GM23338 (cell line): Measurements from ENCODE around the gene CIRBP. TPM values are rescaled to one million over a fixed set of nuclear protein-coding genes. Genes with fewer than 3 reads are reported as not detected.

ENCODE experiments used
- ATAC-seq: fragments of 200-7000 bp; cut with Tn5 transposase; 3 replicates; pipeline ENCODE4 v1.9.1; 2020
- DNase-seq: peaks from one replicate; pipeline ENCODE4 v3.0.0-alpha.2; 2015; ENCODE audit warnings: low spot score
- H2AFZ ChIP-seq: fragments of 200-600 bp; sonication (generic); 2 replicates; pipeline ENCODE4 v1.8.0; 2016; ENCODE audit warnings: antibody characterized with exemption, mild to moderate bottlenecking, moderate library complexity
- H3F3A ChIP-seq: fragments of 200-600 bp; sonication (generic); replicated peaks from 2 replicates; pipeline ENCODE4 v1.8.0; 2017; ENCODE audit warnings: antibody characterized with exemption, mixed run types, low read depth
- H3K27ac ChIP-seq: fragments of 200-600 bp; sonication (generic); 2 replicates; pipeline ENCODE4 v1.6.1; 2016; ENCODE audit warnings: low read depth
- H3K27me3 ChIP-seq: fragments of 200-600 bp; sonication (generic); 2 replicates; pipeline ENCODE4 v1.8.0; 2016; ENCODE audit warnings: mild to moderate bottlenecking, mixed run types, moderate library complexity; ENCODE audit not compliant: insufficient read depth
- H3K36me3 ChIP-seq: fragments of 200-600 bp; sonication (generic); 2 replicates; pipeline ENCODE4 v1.8.0; 2016; ENCODE audit warnings: mild to moderate bottlenecking; ENCODE audit not compliant: insufficient read depth
- H3K4me1 ChIP-seq: fragments of 200-600 bp; sonication (generic); 2 replicates; pipeline ENCODE4 v1.8.0; 2016; ENCODE audit warnings: mild to moderate bottlenecking, moderate library complexity; ENCODE audit not compliant: insufficient read depth
- H3K4me2 ChIP-seq: fragments of 200-600 bp; sonication (generic); 2 replicates; pipeline ENCODE4 v1.7.1; 2017; ENCODE audit warnings: mixed run types
- H3K4me3 ChIP-seq: fragments of 200-600 bp; sonication (generic); 2 replicates; pipeline ENCODE4 v1.6.1; 2016; ENCODE audit warnings: mixed run types
- H3K79me2 ChIP-seq: fragments of 200-600 bp; sonication (generic); replicated peaks from 2 replicates; pipeline ENCODE4 v1.8.0; 2017; ENCODE audit warnings: mild to moderate bottlenecking; ENCODE audit not compliant: insufficient read depth
- H3K9me2 ChIP-seq: fragments of 200-600 bp; sonication (generic); 2 replicates; pipeline ENCODE4 v1.8.0; 2017; ENCODE audit not compliant: insufficient read depth
- H4K20me1 ChIP-seq: fragments of 200-600 bp; sonication (generic); replicated peaks from 2 replicates; pipeline ENCODE4 v1.8.0; 2017; ENCODE audit warnings: mild to moderate bottlenecking; ENCODE audit not compliant: insufficient read depth
- H3K27ac Mint-ChIP-seq: 2 replicates; pipeline ENCODE4 v1.8.0; 2020; ENCODE audit warnings: inconsistent platforms, mild to moderate bottlenecking, moderate library complexity, mixed read lengths
- H3K27me3 Mint-ChIP-seq: 3 replicates; pipeline ENCODE4 v1.8.0; 2022; ENCODE audit warnings: low read depth, mild to moderate bottlenecking, moderate library complexity, mixed read lengths, inconsistent platforms; ENCODE audit not compliant: insufficient read depth, poor library complexity
- H3K36me3 Mint-ChIP-seq: 3 replicates; pipeline ENCODE4 v1.8.0; 2021; ENCODE audit warnings: low read depth, mild to moderate bottlenecking, inconsistent platforms, moderate library complexity, mixed read lengths
- H3K4me1 Mint-ChIP-seq: 3 replicates; pipeline ENCODE4 v1.8.0; 2020; ENCODE audit warnings: mild to moderate bottlenecking, inconsistent platforms, mixed read lengths
- H3K4me3 Mint-ChIP-seq: 3 replicates; pipeline ENCODE4 v1.8.0; 2021; ENCODE audit warnings: moderate library complexity, mild to moderate bottlenecking, inconsistent platforms, mixed read lengths
- H3K9me3 Mint-ChIP-seq: 3 replicates; pipeline ENCODE4 v1.8.0; 2020; ENCODE audit warnings: moderate library complexity, mild to moderate bottlenecking, inconsistent platforms, mixed read lengths
- ETS1 ChIP-seq: IDR thresholded peaks from 2 replicates; pipeline ENCODE4 v1.6.1; 2016; ENCODE audit warnings: antibody characterized with exemption
- EZH2phosphoT487 ChIP-seq: fragments of 200-600 bp; sonication (generic); IDR thresholded peaks from one replicate; pipeline ENCODE4 v1.8.1; 2018; ENCODE audit warnings: antibody characterized with exemption; ENCODE audit not compliant: unreplicated experiment
- JUNB ChIP-seq: IDR thresholded peaks from one replicate; pipeline ENCODE4 v1.6.1; 2016; ENCODE audit warnings: antibody characterized with exemption; ENCODE audit not compliant: unreplicated experiment
- STAT1 ChIP-seq: IDR thresholded peaks from one replicate; pipeline ENCODE4 v1.6.1; 2016; ENCODE audit warnings: antibody characterized with exemption; ENCODE audit not compliant: unreplicated experiment
- ZNF331 ChIP-seq: fragments of 250-450 bp; sonication (Bioruptor Pico); IDR thresholded peaks from 2 replicates; pipeline ENCODE4 v1.5.0; 2020; ENCODE audit warnings: low read depth, mild to moderate bottlenecking, moderate library complexity
- polyA plus RNA-seq: library from polyadenylated mRNA; unstranded; fragments of >200 nt; fragmentation: Nextera tagmentation; extraction: Ambion mirVana; gene quantifications from 2 replicates; pipeline ENCODE4 v1.2.1, GENCODE V29; 2016
- total RNA-seq: library from RNA; depleted of rRNA; stranded (reverse); fragments of >200 nt; shearing (Covaris generic); gene quantifications from 2 replicates; pipeline ENCODE4 v1.2.3, GENCODE V29; 2014

CIRBP gene
- total and polyA plus RNA-seq, 2 experiments from 2014 or later: 153 to 202 TPM

- H3K4me3 ChIP-seq: no peak overlapping the region
- ATAC-seq: no peak
These were observed 23.5 kb downstream of the CIRBP start for GRCh38 chr19:1292419-1293151.

GRCh38 chr19:1293782-1294604 is 24.9 kb downstream of the CIRBP start:
- Histone ChIP-seq H2AFZ (no peak overlapping the region), H3K36me3 (no peaks in the 10 kb centered on the region), H3K27ac (no peak overlapping the region), H3K79me2 (no peaks in the 10 kb centered on the region), H4K20me1 (no peaks in the 10 kb centered on the region), H3K27me3 (peaks cover 4% of the 10 kb centered on the region; the same call in 1 of the 2 replicates), H3K4me1 (no peaks in the 10 kb centered on the region), H3K9me2 (no peaks in the 10 kb centered on the region), H3K4me3 (no peak overlapping the region), H3K4me2 (no peak overlapping the region), H3F3A (0 out of 2 replicates have a peak, but pooled peaks cover 5% of the 10 kb centered on the region)
- no peaks in the 10 kb centered on the region for H3K36me3 Mint-ChIP-seq
- peaks cover 2% of the 10 kb centered on the region; the same call in 1 of the 3 replicates for H3K4me1 Mint-ChIP-seq
- H3K9me3 Mint-ChIP-seq: no peaks in the 10 kb centered on the region
- peaks cover 7% of the 10 kb centered on the region for H3K27me3 Mint-ChIP-seq
- ATAC-seq: no peak
- DNase-seq: no peak
- TF ChIP-seq JUNB: no peak
- TF ChIP-seq STAT1: no peak
- no peak for TF ChIP-seq EZH2phosphoT487
- no peak for TF ChIP-seq ZNF331 (CRISPR knock-in tag)
- no peak for TF ChIP-seq ETS1
- no peak overlapping the region for H3K27ac Mint-ChIP-seq
- H3K4me3 Mint-ChIP-seq: 0 out of 3 replicates have a peak overlapping the region, but pooled peaks have one; percentile 70

More at GRCh38 chr19:1292419-1293151, 23.5 kb downstream of the CIRBP start:
- Histone ChIP-seq H3K27me3 (peaks cover 4% of the 10 kb centered on the region; the same call in 1 of the 2 replicates), H3K36me3 (no peaks in the 10 kb centered on the region), H3K9me2 (no peaks in the 10 kb centered on the region), H3K27ac (no peak overlapping the region), H4K20me1 (no peaks in the 10 kb centered on the region), H3K4me1 (no peaks in the 10 kb centered on the region), H3K79me2 (no peaks in the 10 kb centered on the region), H2AFZ (no peak overlapping the region), H3K4me2 (no peak overlapping the region), H3F3A (peaks cover 10% of the 10 kb centered on the region; the same call in 1 of the 2 replicates)
- Mint-ChIP-seq H3K36me3 (no peaks in the 10 kb centered on the region), H3K27ac (no peak overlapping the region), H3K4me3 (no peak overlapping the region), H3K9me3 (no peaks in the 10 kb centered on the region), H3K4me1 (peaks cover 2% of the 10 kb centered on the region; the same call in 1 of the 3 replicates), H3K27me3 (peaks cover 8% of the 10 kb centered on the region)
- no peak for DNase-seq
- no peak for TF ChIP-seq JUNB
- no peak for TF ChIP-seq EZH2phosphoT487
- no peak for TF ChIP-seq ETS1
